Caco-2 (cell line): ENCODE results near the gene ASB15. TPM values are rescaled to one million over a fixed set of nuclear protein-coding genes. Genes with fewer than 3 reads are reported as not detected.

ENCODE experiments used
- BruUV-seq: library from RNA; stranded (reverse); fragments of 400-500 nt; replicated peaks from 2 replicates; lab custom pipeline; 2021; lab: Mats Ljungman, UMichigan
- CTCF ChIA-PET: fragments of 300-600 bp; sonication (Branson Sonifier 250); formaldehyde crosslinking; loops from one replicate; lab custom pipeline; 2022; ENCODE audit warnings: antibody characterized with exemption; lab: Charles Lee
- POLR2A ChIA-PET: fragments of 300-600 bp; sonication (Branson Sonifier 250); formaldehyde crosslinking; loops from one replicate; lab custom pipeline; 2022; ENCODE audit warnings: antibody characterized with exemption; lab: Charles Lee
- DNase-seq, 2 experiments: peaks; one replicate each; pipeline versions ENCODE4 v3.0.0 to v3.0.0-alpha.2; 2020 to 2022
- H3K27me3 ChIP-seq: replicated peaks from 2 replicates; pipeline ENCODE4 v1.6.0; 2011; ENCODE audit warnings: low read length; ENCODE audit not compliant: control insufficient read depth, insufficient read depth
- H3K36me3 ChIP-seq: 2 replicates; pipeline ENCODE4 v1.5.1; 2011; ENCODE audit warnings: low read length; ENCODE audit not compliant: control insufficient read depth, insufficient read depth
- H3K4me1 ChIP-seq: fragments of 250-450 bp; sonication (Bioruptor Pico); 2 replicates; pipeline ENCODE4 v1.5.1; 2020; ENCODE audit warnings: mild to moderate bottlenecking
- H3K4me3 ChIP-seq: 2 replicates; pipeline ENCODE4 v1.5.1; 2011; ENCODE audit warnings: low read depth, mild to moderate bottlenecking, control low read depth, low read length
- H3K9me3 ChIP-seq: fragments of 250-450 bp; sonication (Bioruptor Pico); 2 replicates; pipeline ENCODE4 v1.5.1; 2020; ENCODE audit warnings: mild to moderate bottlenecking, moderate library complexity
- H3K27ac Mint-ChIP-seq: one replicate; pipeline ENCODE4 v1.8.0; 2022; ENCODE audit warnings: mixed read lengths; ENCODE audit not compliant: unreplicated experiment
- H3K27me3 Mint-ChIP-seq: one replicate; pipeline ENCODE4 v1.8.0; 2022; ENCODE audit warnings: mixed read lengths; ENCODE audit not compliant: insufficient read depth, unreplicated experiment
- H3K36me3 Mint-ChIP-seq: one replicate; pipeline ENCODE4 v1.8.0; 2022; ENCODE audit warnings: mild to moderate bottlenecking, mixed read lengths; ENCODE audit not compliant: insufficient read depth, unreplicated experiment
- H3K4me1 Mint-ChIP-seq: one replicate; pipeline ENCODE4 v1.8.0; 2022; ENCODE audit warnings: low read depth, mixed read lengths; ENCODE audit not compliant: unreplicated experiment
- H3K4me3 Mint-ChIP-seq: one replicate; pipeline ENCODE4 v1.8.0; 2022; ENCODE audit warnings: mild to moderate bottlenecking, moderate library complexity, mixed read lengths; ENCODE audit not compliant: unreplicated experiment
- H3K9me3 Mint-ChIP-seq: one replicate; pipeline ENCODE4 v1.8.0; 2022; ENCODE audit warnings: mixed read lengths; ENCODE audit not compliant: unreplicated experiment
- CTCF ChIP-seq, 2 experiments: fragments of 200-600 bp in 1 of 2; IDR thresholded peaks; 1 replicate in 1 of 2; 2 replicates in 1 of 2; pipeline versions ENCODE4 v1.5.1 to v1.8.0; 2011 to 2022; ENCODE audit warnings: antibody characterized with exemption in 1 of 2, control low read depth in 1 of 2, inconsistent platforms in 1 of 2, low read depth in 1 of 2, low read length in 1 of 2, mild to moderate bottlenecking in 1 of 2, moderate library complexity in 1 of 2; ENCODE audit not compliant: insufficient read depth in 1 of 2, severe bottlenecking in 1 of 2, unreplicated experiment in 1 of 2
- intact Hi-C: fragments of 100-400 bp; cut with micrococcal nuclease; formaldehyde crosslinking; loops from one replicate; pipeline ENCODE4 v1.10.0; 2022; ENCODE audit not compliant: unreplicated experiment
- total RNA-seq: library from RNA; stranded (reverse); gene quantifications from 2 replicates; pipeline ENCODE4 v1.2.3, GENCODE V29; 2022

The ASB15 gene
- total RNA-seq, 1 experiment from 2014 or later: not detected

- H3K27me3 ChIP-seq: no peaks in the 10 kb centered on the region
- Mint-ChIP-seq H3K36me3 (no peaks in the 10 kb centered on the region), H3K4me3 (no peak overlapping the region), H3K27ac (no peak overlapping the region), H3K9me3 (no peaks in the 10 kb centered on the region), H3K27me3 (peaks cover 10% of the 10 kb centered on the region), H3K4me1 (no peaks in the 10 kb centered on the region)
- no peaks in the 10 kb centered on the region for H3K4me1 ChIP-seq
- ChIA-PET POLR2A (no interaction called here), CTCF (no interaction called here)
- no peak overlapping the region for H3K4me3 ChIP-seq
- TF ChIP-seq CTCF (IDR thresholded peaks at IDR 0.05; ENCODE audit: insufficient read depth in 1 of 2, low read depth in 1 of 2, low read length in 1 of 2, severe bottlenecking in 1 of 2, unreplicated experiment in 1 of 2): no peak
- no TSS peak for BruUV-seq
- H3K36me3 ChIP-seq: no peaks in the 10 kb centered on the region
- intact Hi-C loops: no loop called here
- H3K9me3 ChIP-seq: no peaks in the 10 kb centered on the region
- DNase-seq: no peak
These were observed 29.9 kb upstream of the ASB15 start for GRCh38 chr7:123571684-123572083.

- peaks cover 6% of the 10 kb centered on the region for H3K27me3 Mint-ChIP-seq
- no peak overlapping the region for H3K4me3 Mint-ChIP-seq
- no peaks in the 10 kb centered on the region for H3K36me3 Mint-ChIP-seq
- no peaks in the 10 kb centered on the region for H3K4me1 Mint-ChIP-seq
- POLR2A ChIA-PET: interaction anchor here (0.6 kb wide), 1 partner anchor 15 kb away, joined by 3 read pairs; the partner anchor contains the start of gene NDUFA5
- Histone ChIP-seq H3K36me3 (no peaks in the 10 kb centered on the region), H3K27me3 (no peaks in the 10 kb centered on the region), H3K4me3 (no peak overlapping the region), H3K4me1 (no peaks in the 10 kb centered on the region), H3K9me3 (no peaks in the 10 kb centered on the region)
- H3K9me3 Mint-ChIP-seq: no peaks in the 10 kb centered on the region
- no peak overlapping the region for H3K27ac Mint-ChIP-seq
- CTCF ChIA-PET: no interaction called here
- intact Hi-C loops: no loop called here
- DNase-seq: no peak
- no peak for TF ChIP-seq CTCF (IDR thresholded peaks at IDR 0.05; ENCODE audit: insufficient read depth in 1 of 2, low read depth in 1 of 2, low read length in 1 of 2, severe bottlenecking in 1 of 2, unreplicated experiment in 1 of 2)
- no TSS peak for BruUV-seq
These were observed 28.3 kb upstream of the ASB15 start for GRCh38 chr7:123573341-123573740.

- Histone ChIP-seq H3K4me3 (no peak overlapping the region), H3K4me1 (no peaks in the 10 kb centered on the region), H3K27me3 (no peaks in the 10 kb centered on the region), H3K36me3 (no peaks in the 10 kb centered on the region), H3K9me3 (no peaks in the 10 kb centered on the region)
- H3K4me3 Mint-ChIP-seq: no peak overlapping the region
- no peak for TF ChIP-seq CTCF (IDR thresholded peaks at IDR 0.05; ENCODE audit: insufficient read depth in 1 of 2, low read depth in 1 of 2, low read length in 1 of 2, severe bottlenecking in 1 of 2, unreplicated experiment in 1 of 2)
- H3K27ac Mint-ChIP-seq: no peak overlapping the region
- no peak for DNase-seq
- intact Hi-C loops: no loop called here
- no TSS peak for BruUV-seq
- H3K9me3 Mint-ChIP-seq: no peaks in the 10 kb centered on the region
- ChIA-PET CTCF (no interaction called here), POLR2A (no interaction called here)
- H3K4me1 Mint-ChIP-seq: no peaks in the 10 kb centered on the region
- H3K36me3 Mint-ChIP-seq: no peaks in the 10 kb centered on the region
- peaks cover 7% of the 10 kb centered on the region for H3K27me3 Mint-ChIP-seq
These were observed 27.6 kb upstream of the ASB15 start for GRCh38 chr7:123573896-123574467.
